ENCODE measurements around the gene TPH1. TPM values are rescaled to one million over a fixed set of nuclear protein-coding genes. Genes with fewer than 3 reads are reported as not detected.
A peak's percentile ranks its signal among the peaks of the same experiment; 100 is the strongest.

The TPH1 gene
- total RNA-seq, 1 experiment from 2014 or later = 0.21 TPM

- POLR2A ChIA-PET (ENCODE audit: low non-redundant PET) = no interaction called here
- Histone ChIP-seq H3K27ac (ENCODE audit: low read depth, low read length, poor library complexity, severe bottlenecking) (no peak overlapping the region), H3K9me3 (ENCODE audit: low read depth, low read length, poor library complexity, severe bottlenecking) (no peaks in the 10 kb centered on the region), H3K27me3 (replicated peaks; ENCODE audit: insufficient read depth, low read depth, low read length, poor library complexity) (no peaks in the 10 kb centered on the region), H3K4me1 (ENCODE audit: insufficient read depth, low read length, poor library complexity, severe bottlenecking) (no peaks in the 10 kb centered on the region), H3K4me3 (ENCODE audit: low read depth, low read length, poor library complexity, severe bottlenecking) (no peak overlapping the region), H3K36me3 (ENCODE audit: insufficient read depth, low read length, poor library complexity, severe bottlenecking) (peaks cover 60% of the 10 kb centered on the region)
- CTCF ChIA-PET = no interaction called here
- no peak for TF ChIP-seq CTCF (conservative IDR thresholded peaks at IDR 0.05; ENCODE audit: low read depth, low read length)
- no peak for TF ChIP-seq EZH2 (IDR thresholded peaks at IDR 0.05; ENCODE audit: borderline replicate concordance, low read depth, low read length, poor library complexity, severe bottlenecking)
- intact Hi-C loops (cut with micrococcal nuclease; ENCODE audit: unreplicated experiment) = no loop called here
- no TSS peak for BruUV-seq (replicated peaks)
- DNase-seq (ENCODE audit: low spot score) = no peak
These were observed 42.9 kb upstream of the TPH1 start for GRCh38 chr11:18088966-18089365.

GRCh38 chr11:18088366-18088765 lies 42.3 kb upstream of the TPH1 start:
- H3K9me3 ChIP-seq (ENCODE audit: low read depth, low read length, poor library complexity, severe bottlenecking) = no peaks in the 10 kb centered on the region
- BruUV-seq (replicated peaks) = no TSS peak
- H3K4me1 ChIP-seq (ENCODE audit: insufficient read depth, low read length, poor library complexity, severe bottlenecking) = no peaks in the 10 kb centered on the region
- intact Hi-C loops (cut with micrococcal nuclease; ENCODE audit: unreplicated experiment) = no loop called here
- ChIA-PET POLR2A (ENCODE audit: low non-redundant PET) (no interaction called here), CTCF (no interaction called here)
- H3K27me3 ChIP-seq (replicated peaks; ENCODE audit: insufficient read depth, low read depth, low read length, poor library complexity) = no peaks in the 10 kb centered on the region
- no peak overlapping the region for H3K4me3 ChIP-seq (ENCODE audit: low read depth, low read length, poor library complexity, severe bottlenecking)
- H3K27ac ChIP-seq (ENCODE audit: low read depth, low read length, poor library complexity, severe bottlenecking) = no peak overlapping the region
- TF ChIP-seq CTCF (conservative IDR thresholded peaks at IDR 0.05; ENCODE audit: low read depth, low read length) (no peak), EZH2 (IDR thresholded peaks at IDR 0.05; ENCODE audit: borderline replicate concordance, low read depth, low read length, poor library complexity, severe bottlenecking) (no peak)
- peaks cover 56% of the 10 kb centered on the region for H3K36me3 ChIP-seq (ENCODE audit: insufficient read depth, low read length, poor library complexity, severe bottlenecking)
- DNase-seq (ENCODE audit: low spot score) = no peak

DNA sequence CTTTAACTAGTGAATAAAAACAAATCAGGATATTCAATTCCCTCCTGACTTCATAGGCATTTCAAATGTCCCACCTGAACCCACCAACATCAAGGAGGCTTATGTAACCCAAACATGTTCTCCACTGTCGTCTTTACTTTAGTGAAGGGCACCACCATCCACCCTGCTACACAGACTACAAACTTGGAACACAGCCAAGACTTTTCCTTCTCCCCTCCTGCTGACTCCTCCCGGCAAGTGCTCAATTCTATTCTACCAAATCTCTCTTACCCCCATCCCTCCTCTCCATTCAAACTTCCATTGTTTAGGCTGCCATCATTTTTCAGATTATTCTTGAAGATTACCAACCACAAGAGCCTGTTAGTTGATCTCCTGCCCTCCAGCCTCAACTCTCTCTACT lies 35.5 kb upstream of the TPH1 start:
- TF ChIP-seq CTCF (conservative IDR thresholded peaks at IDR 0.05; ENCODE audit: low read depth, low read length) (no peak), EZH2 (IDR thresholded peaks at IDR 0.05; ENCODE audit: borderline replicate concordance, low read depth, low read length, poor library complexity, severe bottlenecking) (no peak)
- Histone ChIP-seq H3K27ac (ENCODE audit: low read depth, low read length, poor library complexity, severe bottlenecking) (no peak overlapping the region), H3K27me3 (replicated peaks; ENCODE audit: insufficient read depth, low read depth, low read length, poor library complexity) (no peaks in the 10 kb centered on the region), H3K4me1 (ENCODE audit: insufficient read depth, low read length, poor library complexity, severe bottlenecking) (no peaks in the 10 kb centered on the region), H3K9me3 (ENCODE audit: low read depth, low read length, poor library complexity, severe bottlenecking) (no peaks in the 10 kb centered on the region), H3K4me3 (ENCODE audit: low read depth, low read length, poor library complexity, severe bottlenecking) (no peak overlapping the region), H3K36me3 (ENCODE audit: insufficient read depth, low read length, poor library complexity, severe bottlenecking) (peaks cover 34% of the 10 kb centered on the region)
- POLR2A ChIA-PET (ENCODE audit: low non-redundant PET) = no interaction called here
- intact Hi-C loops (cut with micrococcal nuclease; ENCODE audit: unreplicated experiment) = no loop called here
- CTCF ChIA-PET = interaction anchor here (0.6 kb wide), 1 partner anchor 34 kb away, joined by 3 read pairs; no protein-coding TSS in a partner anchor
- no TSS peak for BruUV-seq (replicated peaks)
- DNase-seq (ENCODE audit: low spot score) = peak; percentile 13

All from A673 (cell line).